ENCODE results near the gene PPP1R1C.
A peak's percentile ranks its signal among the peaks of the same experiment; 100 is the strongest.

PPP1R1C gene

GRCh38 chr2:181971032-181971431, 14.6 kb upstream of the PPP1R1C start:
- no peak for DNase-seq

GRCh38 chr2:181972431-181973170, 13.1 kb upstream of the PPP1R1C start:
- peak in 2 of 56 donors; percentile 3 to 26 for DNase-seq

- no peak for DNase-seq
Measured at GRCh38 chr2:181973171-181973783, 12.4 kb upstream of the PPP1R1C start.

GRCh38 chr2:181977661-181978350, 7.8 kb upstream of the PPP1R1C start:
- DNase-seq, result no peak

- no peak for DNase-seq
Measured at GRCh38 chr2:181978351-181979150, 7.1 kb upstream of the PPP1R1C start.

- no peak for DNase-seq
Measured at GRCh38 chr2:181984060-181984459, 1.6 kb upstream of the PPP1R1C start.

GRCh38 chr2:181984814-181985631, 630 bp upstream of the PPP1R1C start:
- no peak for DNase-seq

- no peak for DNase-seq
Measured at GRCh38 chr2:181988154-181988924, 2.7 kb downstream of the PPP1R1C start.

GRCh38 chr2:181989099-181989498, 3.4 kb downstream of the PPP1R1C start:
- DNase-seq, result no peak

GRCh38 chr2:181991171-181991885, 5.7 kb downstream of the PPP1R1C start:
- no peak for DNase-seq

- DNase-seq, result no peak
Measured at GRCh38 chr2:181992776-181993175, 7.1 kb downstream of the PPP1R1C start.

GRCh38 chr2:181995289-181995688, 9.6 kb downstream of the PPP1R1C start:
- no peak for DNase-seq

GRCh38 chr2:181998041-181998835, 12.6 kb downstream of the PPP1R1C start:
- no peak for DNase-seq

- no peak for DNase-seq
Measured at GRCh38 chr2:181998891-181999654, 13.4 kb downstream of the PPP1R1C start.

GRCh38 chr2:181999911-182000310, 14.3 kb downstream of the PPP1R1C start:
- no peak for DNase-seq

- DNase-seq, result no peak
Measured at GRCh38 chr2:182004945-182005520, 19.4 kb downstream of the PPP1R1C start.
